ENCODE results near the gene ANXA2.

- TF ChIP-seq TCF4 (CRISPR knock-in tag; IDR thresholded peaks at IDR 0.05; ENCODE audit: borderline replicate concordance) (no peak), ZFP30 (CRISPR knock-in tag; IDR thresholded peaks at IDR 0.05) (no peak), ZFP3 (CRISPR knock-in tag; IDR thresholded peaks at IDR 0.05) (no peak), ZNF70 (CRISPR knock-in tag; IDR thresholded peaks at IDR 0.05) (no peak), RARB (CRISPR knock-in tag; IDR thresholded peaks at IDR 0.05) (no peak), ZNF565 (CRISPR knock-in tag; conservative IDR thresholded peaks at IDR 0.05; ENCODE audit: low read depth) (no peak), ARNTL (CRISPR knock-in tag; IDR thresholded peaks at IDR 0.05; ENCODE audit: borderline replicate concordance, low read depth) (no peak), SNAI2 (CRISPR knock-in tag; IDR thresholded peaks at IDR 0.05) (no peak)
Measured at GRCh38 chr15:60323322-60323721, 74.5 kb downstream of the ANXA2 start.

Data from SK-N-SH treated with all-trans-retinoic acid at 6 μM for 48 hours (cell line).